Ramos (cell line): ENCODE measurements around the gene B3GAT1.
"Not testable (repeated sequence)": the region's sequence is repeated elsewhere in the genome, so short reads cannot be mapped to it uniquely, and the experiment has no call there.

Experiments used
- in situ Hi-C: fragments of 300-500 bp; cut with MboI; formaldehyde crosslinking; loops from one replicate; pipeline ENCODE4 v1.14.3; 2022; ENCODE audit warnings: low sequenced_read_pairs; ENCODE audit not compliant: unreplicated experiment

The B3GAT1 gene

GRCh38 chr11:134412203-134413042 is at the start of gene B3GAT1:
Gene B3GAT1, minus strand, starts transcription at chr11:134412242. Its CDS starts 24,583 bp downstream, at chr11:134387659.
- in situ Hi-C loops = no loop called here

- in situ Hi-C loops = no loop called here
Measured at GRCh38 chr11:134461621-134462020, 49.6 kb upstream of the B3GAT1 start.

- in situ Hi-C loops = no loop called here
Measured at GRCh38 chr11:134460881-134461280, 48.8 kb upstream of the B3GAT1 start.

- in situ Hi-C loops = no loop called here
Measured at GRCh38 chr11:134460062-134460561, 48.1 kb upstream of the B3GAT1 start.

- in situ Hi-C loops = no loop called here
Measured at GRCh38 chr11:134459246-134460061, 47.4 kb upstream of the B3GAT1 start.

- in situ Hi-C loops = not testable (repeated sequence)
Measured at GRCh38 chr11:134457411-134458007, 45.5 kb upstream of the B3GAT1 start.

GRCh38 chr11:134455516-134455915 is 43.5 kb upstream of the B3GAT1 start:
- in situ Hi-C loops = no loop called here

- in situ Hi-C loops = no loop called here
Measured at GRCh38 chr11:134454146-134454690, 42.2 kb upstream of the B3GAT1 start.

- in situ Hi-C loops = no loop called here
Measured at GRCh38 chr11:134453441-134453840, 41.4 kb upstream of the B3GAT1 start.

- in situ Hi-C loops = no loop called here
Measured at GRCh38 chr11:134452838-134453155, 40.8 kb upstream of the B3GAT1 start.

- in situ Hi-C loops = no loop called here
Measured at GRCh38 chr11:134452026-134452837, 40.2 kb upstream of the B3GAT1 start.

GRCh38 chr11:134450186-134450585 is 38.1 kb upstream of the B3GAT1 start:
- in situ Hi-C loops = no loop called here

- in situ Hi-C loops = no loop called here
Measured at GRCh38 chr11:134449713-134450112, 37.7 kb upstream of the B3GAT1 start.

- in situ Hi-C loops = no loop called here
Measured at GRCh38 chr11:134449051-134449450, 37.0 kb upstream of the B3GAT1 start.

- in situ Hi-C loops = no loop called here
Measured at GRCh38 chr11:134447696-134448095, 35.7 kb upstream of the B3GAT1 start.

GRCh38 chr11:134445601-134446325 is 33.7 kb upstream of the B3GAT1 start:
- in situ Hi-C loops = no loop called here

GRCh38 chr11:134444160-134445108 is 32.4 kb upstream of the B3GAT1 start:
- in situ Hi-C loops = not testable (repeated sequence)

GRCh38 chr11:134443246-134443645 is 31.2 kb upstream of the B3GAT1 start:
- in situ Hi-C loops = no loop called here
